Ishikawa (cell line): ENCODE data around the gene DPYSL5.

Experiments used
- CEBPB ChIP-seq: IDR thresholded peaks from 2 replicates; pipeline ENCODE4 v1.6.1; 2012
- CREB1 ChIP-seq: IDR thresholded peaks from 2 replicates; pipeline ENCODE4 v1.6.1; 2012; ENCODE audit warnings: low read depth
- EGR1 ChIP-seq: IDR thresholded peaks from 2 replicates; pipeline ENCODE4 v1.6.1; 2012
- EP300 ChIP-seq: IDR thresholded peaks from 2 replicates; pipeline ENCODE4 v1.6.1; 2012; ENCODE audit warnings: borderline replicate concordance
- FOXM1 ChIP-seq: IDR thresholded peaks from 2 replicates; pipeline ENCODE4 v1.6.1; 2012; ENCODE audit warnings: low read depth, borderline replicate concordance
- NFIC ChIP-seq: IDR thresholded peaks from 2 replicates; pipeline ENCODE4 v1.6.1; 2012
- RAD21 ChIP-seq: IDR thresholded peaks from 2 replicates; pipeline ENCODE4 v1.6.1; 2012; ENCODE audit warnings: low read depth
- TAF1 ChIP-seq: IDR thresholded peaks from 2 replicates; pipeline ENCODE4 v1.6.1; 2012; ENCODE audit warnings: low read depth, mild to moderate bottlenecking
- TCF12 ChIP-seq: IDR thresholded peaks from 2 replicates; pipeline ENCODE4 v1.6.1; 2012; ENCODE audit warnings: low read depth
- TEAD4 ChIP-seq: IDR thresholded peaks from 2 replicates; pipeline ENCODE4 v1.6.1; 2012
- YY1 ChIP-seq: IDR thresholded peaks from 2 replicates; pipeline ENCODE4 v1.6.1; 2012; ENCODE audit warnings: low read depth
- ZBTB7A ChIP-seq: IDR thresholded peaks from 2 replicates; pipeline ENCODE4 v1.6.1; 2012; ENCODE audit warnings: low read depth
- TF ChIP-seq, protein P1 (sequence below): IDR thresholded peaks from 2 replicates; pipeline ENCODE4 v1.6.1; 2012
- TF ChIP-seq, protein P2 (sequence below): IDR thresholded peaks from 2 replicates; pipeline ENCODE4 v1.6.1; 2012
- TF ChIP-seq, protein P3 (sequence below): IDR thresholded peaks from 2 replicates; pipeline ENCODE4 v1.6.1; 2012; ENCODE audit warnings: low read depth, mild to moderate bottlenecking

The DPYSL5 gene

GRCh38 chr2:26900831-26901321 lies 52.9 kb downstream of the DPYSL5 start:
- TF ChIP-seq CREB1 = no peak
- no peak for TF ChIP-seq NFIC
- TF ChIP-seq, protein P1, sequence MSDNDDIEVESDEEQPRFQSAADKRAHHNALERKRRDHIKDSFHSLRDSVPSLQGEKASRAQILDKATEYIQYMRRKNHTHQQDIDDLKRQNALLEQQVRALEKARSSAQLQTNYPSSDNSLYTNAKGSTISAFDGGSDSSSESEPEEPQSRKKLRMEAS = no peak
- TF ChIP-seq, protein P2, sequence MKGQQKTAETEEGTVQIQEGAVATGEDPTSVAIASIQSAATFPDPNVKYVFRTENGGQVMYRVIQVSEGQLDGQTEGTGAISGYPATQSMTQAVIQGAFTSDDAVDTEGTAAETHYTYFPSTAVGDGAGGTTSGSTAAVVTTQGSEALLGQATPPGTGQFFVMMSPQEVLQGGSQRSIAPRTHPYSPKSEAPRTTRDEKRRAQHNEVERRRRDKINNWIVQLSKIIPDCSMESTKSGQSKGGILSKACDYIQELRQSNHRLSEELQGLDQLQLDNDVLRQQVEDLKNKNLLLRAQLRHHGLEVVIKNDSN = no peak
- TF ChIP-seq RAD21 = no peak
- no peak for TF ChIP-seq YY1
- TF ChIP-seq ZBTB7A = no peak
- TF ChIP-seq CEBPB = no peak
- TF ChIP-seq, protein P3, sequence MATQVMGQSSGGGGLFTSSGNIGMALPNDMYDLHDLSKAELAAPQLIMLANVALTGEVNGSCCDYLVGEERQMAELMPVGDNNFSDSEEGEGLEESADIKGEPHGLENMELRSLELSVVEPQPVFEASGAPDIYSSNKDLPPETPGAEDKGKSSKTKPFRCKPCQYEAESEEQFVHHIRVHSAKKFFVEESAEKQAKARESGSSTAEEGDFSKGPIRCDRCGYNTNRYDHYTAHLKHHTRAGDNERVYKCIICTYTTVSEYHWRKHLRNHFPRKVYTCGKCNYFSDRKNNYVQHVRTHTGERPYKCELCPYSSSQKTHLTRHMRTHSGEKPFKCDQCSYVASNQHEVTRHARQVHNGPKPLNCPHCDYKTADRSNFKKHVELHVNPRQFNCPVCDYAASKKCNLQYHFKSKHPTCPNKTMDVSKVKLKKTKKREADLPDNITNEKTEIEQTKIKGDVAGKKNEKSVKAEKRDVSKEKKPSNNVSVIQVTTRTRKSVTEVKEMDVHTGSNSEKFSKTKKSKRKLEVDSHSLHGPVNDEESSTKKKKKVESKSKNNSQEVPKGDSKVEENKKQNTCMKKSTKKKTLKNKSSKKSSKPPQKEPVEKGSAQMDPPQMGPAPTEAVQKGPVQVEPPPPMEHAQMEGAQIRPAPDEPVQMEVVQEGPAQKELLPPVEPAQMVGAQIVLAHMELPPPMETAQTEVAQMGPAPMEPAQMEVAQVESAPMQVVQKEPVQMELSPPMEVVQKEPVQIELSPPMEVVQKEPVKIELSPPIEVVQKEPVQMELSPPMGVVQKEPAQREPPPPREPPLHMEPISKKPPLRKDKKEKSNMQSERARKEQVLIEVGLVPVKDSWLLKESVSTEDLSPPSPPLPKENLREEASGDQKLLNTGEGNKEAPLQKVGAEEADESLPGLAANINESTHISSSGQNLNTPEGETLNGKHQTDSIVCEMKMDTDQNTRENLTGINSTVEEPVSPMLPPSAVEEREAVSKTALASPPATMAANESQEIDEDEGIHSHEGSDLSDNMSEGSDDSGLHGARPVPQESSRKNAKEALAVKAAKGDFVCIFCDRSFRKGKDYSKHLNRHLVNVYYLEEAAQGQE = no peak
- no peak for TF ChIP-seq TCF12
- no peak for TF ChIP-seq EP300
- TF ChIP-seq TEAD4 = no peak

DNA sequence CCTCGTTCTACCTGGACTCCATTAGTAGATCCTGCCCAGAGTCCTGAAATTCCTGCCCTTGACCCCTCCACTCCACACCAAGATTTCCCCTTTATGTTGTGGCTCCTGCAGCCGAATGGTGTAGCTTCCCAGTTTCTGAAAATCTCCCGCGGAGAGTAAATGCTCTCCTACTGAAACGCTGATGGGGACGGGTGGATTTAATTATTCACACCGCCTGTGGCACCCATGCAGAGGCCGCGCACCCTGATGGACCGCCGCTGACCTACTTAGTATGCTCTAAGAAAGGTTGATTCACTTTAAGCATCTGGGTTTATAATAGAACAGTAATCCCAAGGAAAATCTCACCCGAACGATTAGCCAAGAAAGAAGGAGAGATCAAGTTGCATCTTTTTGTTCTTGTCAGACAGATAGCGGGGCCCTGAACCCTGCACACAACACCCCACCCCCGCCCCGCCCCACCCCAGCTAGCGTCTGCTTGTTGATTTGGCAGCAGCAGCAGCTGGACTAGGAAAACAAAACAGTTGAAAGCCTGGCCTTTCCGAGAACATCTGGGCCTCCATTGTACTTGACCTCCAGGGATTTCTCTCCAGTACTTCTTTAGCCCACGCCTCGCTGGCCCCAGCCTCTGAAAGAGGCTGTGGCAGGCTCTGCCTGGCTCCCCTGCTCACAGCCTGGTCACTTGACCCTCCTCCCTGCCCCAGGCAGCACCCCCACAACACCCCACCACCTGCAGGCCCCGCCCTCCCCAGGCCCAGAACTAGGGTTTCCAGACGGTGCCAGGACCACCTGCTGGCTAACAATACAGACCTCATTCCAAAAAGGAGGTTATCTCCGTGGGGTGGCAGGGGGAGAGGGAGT lies 53.6 kb downstream of the DPYSL5 start:
- no peak for TF ChIP-seq CEBPB
- TF ChIP-seq, protein P1 = no peak
- TF ChIP-seq YY1 = no peak
- TF ChIP-seq, protein P3 = no peak
- TF ChIP-seq FOXM1 = no peak
- no peak for TF ChIP-seq NFIC

GRCh38 chr2:26903676-26904075 lies 55.7 kb downstream of the DPYSL5 start:
- TF ChIP-seq TAF1 (no peak), CREB1 (no peak), EP300 (no peak), RAD21 (no peak), TCF12 (no peak), NFIC (no peak), CEBPB (no peak), ZBTB7A (no peak), YY1 (no peak), TEAD4 (no peak), FOXM1 (no peak), EGR1 (no peak)
- TF ChIP-seq, protein P1 = no peak
- TF ChIP-seq, protein P2 = no peak
- TF ChIP-seq, protein P3 = no peak

GRCh38 chr2:26904839-26905238 lies 56.9 kb downstream of the DPYSL5 start:
- TF ChIP-seq TCF12 (no peak), RAD21 (no peak), TAF1 (no peak), EP300 (no peak), NFIC (no peak), EGR1 (no peak), ZBTB7A (no peak), CEBPB (no peak), CREB1 (no peak), FOXM1 (no peak), YY1 (no peak), TEAD4 (no peak)
- TF ChIP-seq, protein P3 = no peak
- TF ChIP-seq, protein P2 = no peak
- TF ChIP-seq, protein P1 = no peak
